Skeletal muscle cell (primary cell): ENCODE measurements around the gene FNTB.
A peak's percentile ranks its signal among the peaks of the same experiment; 100 is the strongest.

ENCODE experiments used
- DNase-seq: peaks from one replicate; pipeline ENCODE4 v3.0.0-alpha.2; 2010; ENCODE audit warnings: low read depth
- H3K4me3 ChIP-seq: 2 replicates; pipeline ENCODE4 v1.5.1; 2011; ENCODE audit warnings: low read depth, mild to moderate bottlenecking, control low read depth, low read length, moderate library complexity

Gene FNTB

DNA sequence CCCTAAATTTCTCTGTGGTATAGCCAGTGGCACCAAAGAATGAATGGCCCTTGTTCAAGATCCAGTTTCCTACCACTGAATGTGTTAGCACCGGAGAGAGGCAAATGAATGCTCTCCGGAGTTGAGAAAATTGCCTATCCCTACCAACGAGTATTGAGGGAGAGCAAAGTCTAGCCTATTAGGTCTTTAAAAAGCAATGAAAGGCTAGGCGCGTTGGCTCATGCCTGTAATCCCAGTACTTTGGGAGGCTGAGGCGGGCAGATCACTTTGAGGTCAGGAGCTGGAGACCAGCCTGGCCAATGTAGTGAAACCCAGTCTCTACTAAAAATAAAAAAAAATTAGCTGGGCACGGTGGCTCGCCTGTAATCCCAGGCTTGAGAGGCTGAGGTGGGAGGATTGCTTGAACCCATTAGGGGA is 13.7 kb upstream of the FNTB start:
- no peak for DNase-seq

DNA sequence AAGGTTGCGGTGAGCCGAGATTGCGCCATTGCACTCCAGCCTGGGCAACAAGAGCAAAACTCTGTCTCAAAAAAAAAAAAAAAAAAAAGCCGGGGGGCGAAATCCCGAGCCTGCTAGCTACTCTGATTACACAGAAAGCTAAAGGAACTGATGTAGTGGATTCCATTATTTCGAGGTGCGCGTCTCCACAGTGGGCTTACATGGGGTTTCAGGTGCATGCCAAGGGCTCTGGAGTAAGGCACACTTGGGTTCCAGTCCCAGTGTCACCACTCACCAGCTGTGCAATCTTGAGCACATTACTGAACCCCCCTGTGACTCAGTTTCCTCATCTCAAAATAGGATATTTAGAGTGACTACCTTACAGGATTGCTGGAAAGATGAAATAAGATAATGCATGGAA is 12.9 kb upstream of the FNTB start:
- H3K4me3 ChIP-seq: no peak overlapping the region
- no peak for DNase-seq

More for the DNA sequence above, 13.7 kb upstream of the FNTB start:
- H3K4me3 ChIP-seq: peak overlapping the region; percentile 69

DNA sequence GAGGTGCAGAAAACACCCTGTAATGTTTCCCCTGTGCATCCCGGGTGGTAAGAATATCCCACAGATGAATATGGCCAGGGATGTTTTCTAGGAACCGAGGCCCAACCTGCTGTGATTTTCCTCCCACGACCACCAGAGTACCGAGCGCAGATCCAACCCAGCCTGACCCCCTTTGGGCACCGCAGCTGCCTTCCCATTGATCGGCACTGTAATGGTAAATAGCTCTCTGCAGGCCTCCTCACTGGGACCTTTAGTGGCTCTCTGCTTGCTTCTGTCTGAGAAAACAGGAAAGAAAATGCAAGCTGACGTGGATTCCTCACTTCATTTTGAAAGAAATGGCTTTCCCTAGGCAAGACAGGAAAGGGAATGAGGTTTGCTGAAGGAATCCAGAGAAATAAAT is 12.1 kb upstream of the FNTB start:
- DNase-seq: no peak
- no peak overlapping the region for H3K4me3 ChIP-seq

DNA sequence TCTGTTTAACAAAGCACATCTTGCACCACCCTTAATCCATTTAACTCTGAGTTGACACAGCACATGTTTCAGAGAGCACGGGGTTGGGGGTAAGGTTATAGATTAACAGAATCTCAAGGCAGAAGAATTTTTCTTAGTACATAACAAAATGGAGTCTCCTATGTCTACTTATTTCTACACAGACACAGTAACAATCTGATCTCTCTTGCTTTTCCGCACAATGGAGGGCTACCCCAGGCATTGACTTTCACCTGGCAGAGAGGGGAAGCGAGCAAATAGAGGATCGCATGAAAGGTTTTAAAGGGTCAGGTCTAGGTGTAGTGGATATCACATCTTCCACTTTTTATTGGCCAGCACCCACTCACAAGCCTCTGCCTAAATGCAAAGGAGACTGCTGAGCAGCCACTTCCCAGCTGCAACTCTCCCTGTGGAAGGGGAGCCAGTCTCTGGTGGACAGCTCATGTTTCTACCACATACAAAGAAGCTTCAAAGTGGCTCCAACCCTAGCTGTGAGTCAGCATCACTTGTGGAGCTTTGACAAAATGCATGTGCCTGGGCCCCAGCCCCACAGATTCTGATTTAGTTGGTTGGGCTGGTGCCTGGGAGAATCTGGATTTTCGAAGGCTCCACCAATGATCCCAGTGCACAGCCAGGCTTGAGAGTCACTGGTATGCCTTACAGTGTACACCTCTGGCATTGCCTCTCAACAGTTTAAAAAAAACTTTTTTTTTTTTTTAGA is 7.2 kb upstream of the FNTB start:
- DNase-seq: no peak
- H3K4me3 ChIP-seq: no peak overlapping the region

DNA sequence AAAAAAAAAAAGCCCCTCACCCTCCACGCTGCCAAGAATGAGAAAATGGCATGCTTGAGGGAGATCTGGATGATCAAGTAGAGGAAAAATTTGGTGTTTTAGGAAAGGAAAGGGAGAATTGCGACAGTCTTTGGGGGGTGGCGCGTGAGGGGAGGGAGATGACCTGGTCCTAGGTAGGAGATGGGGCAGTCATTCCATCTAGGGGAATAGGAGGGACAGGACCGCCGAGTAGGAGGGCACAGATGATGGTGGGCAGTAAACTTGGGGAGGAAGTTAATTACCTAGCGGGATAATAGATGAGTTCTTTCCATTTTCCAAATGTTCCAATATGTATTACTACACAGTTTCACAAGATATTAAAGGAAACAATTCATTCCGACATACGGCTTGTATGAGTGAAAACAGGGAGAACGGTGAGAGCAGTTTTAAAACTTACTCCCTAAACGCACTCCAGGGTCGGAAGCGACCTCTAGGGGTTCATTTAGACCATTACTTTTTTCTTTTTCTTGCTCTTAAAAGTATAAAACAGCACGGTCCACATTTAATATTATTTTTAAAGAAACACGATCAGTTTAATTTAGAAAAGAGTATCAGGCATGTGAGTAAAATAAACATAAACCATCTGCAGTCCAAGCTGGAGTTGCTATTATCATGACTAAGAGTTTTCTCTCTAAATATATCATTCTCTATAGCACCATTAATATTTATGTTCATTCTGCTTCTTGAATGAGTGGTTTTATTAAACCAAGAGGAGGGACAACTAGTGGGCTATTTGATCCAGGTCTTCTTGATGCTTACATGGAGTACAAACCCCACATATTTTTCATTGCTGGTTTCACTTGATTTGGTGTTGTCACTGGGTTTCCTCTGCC is 3.0 kb upstream of the FNTB start:
- peak overlapping the region; percentile 15 for H3K4me3 ChIP-seq
- no peak for DNase-seq

DNA sequence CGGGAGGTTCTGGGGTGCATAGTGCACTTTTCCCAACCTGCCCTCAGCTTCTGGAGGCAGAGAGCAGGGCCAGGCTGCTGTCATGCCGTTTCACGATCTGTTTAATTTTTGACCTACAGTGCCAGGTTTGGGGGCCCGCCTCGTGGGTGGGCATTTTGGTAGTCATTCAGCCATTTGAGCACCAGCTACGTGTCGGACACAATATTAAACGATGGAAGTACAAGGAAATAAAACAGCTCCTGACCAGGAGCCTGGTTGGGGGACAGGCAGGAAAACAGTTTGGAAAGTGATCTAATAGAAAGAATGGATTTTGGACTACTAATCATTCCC is 708 bp downstream of the FNTB start:
- DNase-seq: no peak
- peak overlapping the region; percentile 83 for H3K4me3 ChIP-seq

DNA sequence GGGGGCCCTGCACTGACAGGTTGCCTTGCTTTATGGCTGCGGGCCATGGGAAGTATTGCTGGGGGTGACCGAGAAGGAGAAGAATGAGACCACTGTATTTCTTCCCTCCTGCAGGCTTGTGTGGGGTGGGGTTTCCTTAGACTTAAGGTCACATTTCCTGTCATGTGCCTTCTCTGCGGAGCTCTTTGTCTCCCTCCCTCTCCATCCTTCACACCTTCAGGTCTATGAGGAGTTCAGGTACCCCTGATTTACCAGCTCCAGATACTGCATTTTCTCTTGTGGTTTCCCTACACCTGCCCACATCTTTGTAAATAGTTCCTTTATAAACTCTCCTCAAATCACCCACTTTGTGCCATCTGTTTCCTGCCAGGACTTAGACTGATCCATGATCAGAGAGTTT is 3.6 kb downstream of the FNTB start:
- H3K4me3 ChIP-seq: no peak overlapping the region
- DNase-seq: no peak

DNA sequence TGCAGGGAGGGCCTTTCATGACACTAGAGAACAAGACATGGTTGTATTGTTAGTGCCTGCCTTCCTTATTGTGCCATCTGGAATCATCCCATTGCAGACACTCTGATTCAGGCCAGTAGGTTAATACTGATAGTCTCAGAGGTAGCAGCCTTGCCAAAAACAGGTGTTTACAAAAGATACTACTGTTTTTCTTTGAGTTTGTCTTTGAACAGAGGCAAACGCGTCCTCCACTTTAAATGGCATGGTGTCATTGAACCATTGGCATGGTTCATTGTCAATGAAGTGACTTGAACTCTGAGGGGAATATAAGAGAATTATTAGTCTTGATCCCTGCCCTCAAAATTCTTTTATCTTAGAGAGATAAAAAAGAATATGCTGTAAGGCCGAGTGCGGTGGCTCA is 4.2 kb downstream of the FNTB start:
- no peak for DNase-seq
- H3K4me3 ChIP-seq: no peak overlapping the region

DNA sequence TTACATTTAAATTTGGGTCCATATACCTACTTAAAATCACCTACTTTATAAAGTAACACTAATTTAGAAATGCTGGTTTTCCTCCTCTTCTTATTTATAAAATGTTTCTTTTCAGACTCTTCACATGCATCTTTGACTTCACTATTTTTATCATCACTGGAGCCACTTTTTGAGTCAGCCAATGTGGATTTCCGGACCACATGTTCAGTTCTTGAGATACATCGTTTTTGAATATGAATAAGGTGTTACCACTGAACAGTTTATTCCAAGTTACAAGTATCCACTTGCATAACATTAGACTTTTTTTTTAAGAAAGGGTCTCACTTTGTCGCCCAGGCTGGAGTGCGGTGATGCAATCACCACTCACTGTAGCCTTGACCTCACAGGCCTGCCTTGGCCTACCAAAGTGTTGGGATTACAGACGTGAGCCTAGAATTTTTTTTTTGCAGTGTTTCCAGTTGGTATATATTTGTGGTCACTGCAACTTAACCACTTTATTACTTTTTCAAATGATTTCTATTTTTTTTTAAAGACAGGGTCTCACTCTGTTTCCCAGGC is 5.7 kb downstream of the FNTB start:
- no peak for DNase-seq
- H3K4me3 ChIP-seq: no peak overlapping the region

DNA sequence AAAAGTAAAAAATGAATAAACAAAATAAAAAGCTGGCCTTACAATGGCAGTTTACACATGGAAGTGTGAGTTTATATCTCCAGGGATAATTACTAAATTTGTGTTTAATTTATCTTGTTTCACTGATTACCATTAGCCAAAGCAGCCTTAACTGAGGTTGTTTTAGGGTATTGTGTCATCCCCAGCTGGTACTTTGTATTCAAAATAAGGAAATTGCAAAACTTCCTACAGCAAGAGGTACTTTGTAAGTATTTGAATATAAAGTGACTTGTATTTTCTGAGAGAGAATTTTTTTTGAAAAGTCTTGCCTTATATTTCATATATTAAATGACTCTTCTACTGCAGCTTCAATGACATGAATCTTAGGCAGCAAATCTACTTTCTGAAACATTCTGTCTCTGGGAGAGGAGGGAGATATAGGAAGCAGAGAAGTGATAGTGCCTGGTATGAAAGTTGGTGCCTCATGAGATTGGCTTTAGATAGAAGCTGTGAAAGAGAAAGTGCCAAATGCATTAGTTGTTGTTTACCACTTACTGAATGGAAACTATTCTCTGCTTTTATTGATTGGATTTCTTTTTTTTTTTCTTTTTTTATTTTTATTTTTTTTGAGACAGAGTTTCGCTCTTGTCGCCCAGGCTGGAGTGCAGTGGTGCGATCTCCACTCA is 6.7 kb downstream of the FNTB start:
- no peak for DNase-seq
- no peak overlapping the region for H3K4me3 ChIP-seq

DNA sequence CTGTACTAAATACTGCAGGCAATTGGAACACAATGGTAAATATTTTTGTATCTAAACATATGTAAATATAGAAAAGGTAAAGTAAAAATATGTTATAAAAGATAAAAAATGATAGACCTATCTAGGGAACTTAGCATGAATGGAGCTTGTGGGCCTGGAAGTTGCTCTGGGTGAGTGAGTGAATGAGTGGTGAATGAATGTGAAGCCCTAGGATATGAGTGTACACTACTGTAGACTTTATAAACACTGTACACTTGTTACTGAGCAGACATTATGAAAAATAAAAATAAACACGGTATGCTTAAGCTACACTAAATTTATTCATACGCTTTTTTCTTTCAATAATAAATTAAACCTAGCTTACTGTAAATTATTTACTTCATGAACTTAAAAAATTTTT is 7.8 kb downstream of the FNTB start:
- no peak overlapping the region for H3K4me3 ChIP-seq
- DNase-seq: no peak

DNA sequence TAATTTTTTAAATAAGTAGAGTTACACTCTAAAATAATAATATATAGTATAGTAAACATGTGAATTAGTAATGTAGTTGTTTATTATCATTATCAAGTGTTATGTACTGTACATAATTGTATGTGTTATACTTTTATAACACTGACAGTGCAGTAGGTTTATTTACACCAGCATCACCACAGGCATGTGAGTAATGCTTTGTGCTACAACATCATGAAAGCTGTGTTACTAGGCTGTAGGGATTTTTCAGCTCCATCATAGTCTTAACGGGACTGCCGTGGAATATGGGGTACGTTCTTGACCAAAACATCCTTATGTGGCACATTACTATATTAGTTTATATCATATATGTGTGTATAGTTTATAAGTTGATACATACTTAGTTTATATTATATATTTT is 8.6 kb downstream of the FNTB start:
- DNase-seq: no peak
- H3K4me3 ChIP-seq: no peak overlapping the region

DNA sequence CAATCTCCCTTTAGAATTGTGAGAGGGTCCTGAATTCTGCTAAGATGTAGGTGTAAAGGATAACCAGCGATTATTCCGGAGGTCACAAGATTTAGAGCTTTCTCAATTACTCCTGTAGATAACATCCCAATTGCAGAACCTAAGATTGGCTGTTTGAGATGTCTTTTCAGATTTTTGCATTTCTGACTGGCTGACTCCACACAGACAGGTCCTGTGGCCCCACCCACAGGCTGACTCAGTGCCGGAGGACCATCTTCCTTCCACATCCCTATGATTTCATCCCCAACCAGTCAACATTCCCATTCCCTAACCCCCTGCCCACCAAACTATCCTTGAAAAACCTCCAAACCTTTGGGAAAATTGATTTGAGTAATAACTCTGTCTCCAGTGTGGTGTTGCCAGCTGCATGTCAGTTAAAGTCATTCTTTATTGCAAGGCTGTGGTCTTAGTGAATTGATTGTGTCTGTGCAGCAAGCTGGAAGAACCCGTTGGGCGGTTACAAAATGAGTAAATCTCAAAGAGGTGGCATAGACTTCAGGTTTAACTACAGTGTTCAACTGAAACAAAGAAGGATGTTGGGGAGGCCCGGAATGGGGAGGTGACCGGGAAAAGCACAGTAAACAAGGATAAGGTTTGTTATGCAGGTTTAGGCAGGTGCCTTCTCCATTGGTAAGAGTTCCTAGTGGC is 10.6 kb downstream of the FNTB start:
- no peak for DNase-seq
- no peak overlapping the region for H3K4me3 ChIP-seq

DNA sequence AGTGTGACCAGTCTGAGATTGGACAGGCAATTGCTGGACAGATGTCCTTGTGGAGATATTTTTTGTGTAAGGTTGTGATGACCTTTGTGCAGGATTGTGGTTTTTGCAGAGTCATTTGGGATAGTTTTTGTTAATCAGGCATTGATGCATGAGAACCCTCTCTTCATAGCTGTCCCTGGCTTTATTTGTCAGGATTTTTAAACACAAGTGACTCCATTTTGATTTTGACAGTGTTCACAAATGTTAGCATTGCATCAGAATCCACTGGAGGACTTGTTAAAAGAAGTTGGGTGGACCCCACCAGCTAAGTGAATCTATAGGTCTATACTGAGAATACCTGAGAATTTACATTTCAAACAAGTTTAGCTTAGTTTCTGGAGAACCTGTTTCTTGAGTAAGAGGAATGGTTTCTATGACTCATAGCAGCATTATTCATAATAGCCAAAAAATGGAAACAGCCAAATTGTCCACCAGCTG is 11.8 kb downstream of the FNTB start:
- H3K4me3 ChIP-seq: no peak overlapping the region
- no peak for DNase-seq

DNA sequence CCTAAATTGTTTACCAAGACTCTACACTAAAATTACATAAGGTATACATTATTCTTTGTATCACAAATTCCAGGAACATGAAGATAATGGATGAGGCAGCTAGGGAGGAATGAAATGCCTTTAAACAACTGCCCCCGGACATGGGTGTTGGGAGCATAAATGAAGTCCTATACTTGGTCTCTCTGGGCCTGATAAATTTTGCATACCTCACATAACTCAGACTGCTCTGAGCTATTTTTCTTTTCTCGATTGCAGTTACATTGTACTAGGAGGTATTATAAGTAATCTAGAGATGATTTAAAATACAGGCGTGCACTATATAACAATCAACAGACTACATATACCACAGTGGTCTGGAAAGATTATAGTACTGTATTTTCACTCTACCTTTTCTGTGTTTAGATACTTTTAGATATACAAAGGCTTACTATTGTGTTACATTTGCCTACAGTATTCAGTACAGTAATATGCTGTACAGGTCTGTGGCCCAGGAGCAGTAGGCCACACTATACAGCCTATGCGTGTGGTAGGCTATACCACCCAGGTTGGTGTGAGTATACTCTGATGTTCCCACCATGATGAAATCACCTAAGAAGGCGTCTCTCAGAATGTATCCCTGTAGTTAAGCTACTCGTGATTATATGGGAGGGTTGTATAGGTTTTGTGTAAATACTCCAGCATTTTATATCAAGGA is 14.3 kb downstream of the FNTB start:
- DNase-seq: no peak
- H3K4me3 ChIP-seq: no peak overlapping the region

DNA sequence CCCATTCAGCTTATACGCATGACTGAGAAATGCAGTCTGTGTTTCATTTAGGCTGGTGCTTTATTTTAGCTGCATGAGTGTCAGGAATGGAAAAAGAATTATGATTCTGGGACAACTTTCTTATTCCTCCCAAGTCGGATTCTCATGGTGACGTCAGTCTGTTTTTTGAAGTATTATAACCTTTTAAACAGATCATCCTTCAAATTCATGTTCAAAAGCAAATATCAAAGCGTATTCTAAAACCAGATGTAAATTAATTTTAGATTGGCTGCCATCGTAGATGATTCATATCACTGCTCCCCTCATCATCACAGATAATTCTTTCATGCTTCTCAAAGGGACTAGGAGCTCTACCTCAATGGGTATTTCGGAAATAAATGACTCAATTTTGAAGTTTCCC is 15.0 kb downstream of the FNTB start:
- H3K4me3 ChIP-seq: no peak overlapping the region
- no peak for DNase-seq

DNA sequence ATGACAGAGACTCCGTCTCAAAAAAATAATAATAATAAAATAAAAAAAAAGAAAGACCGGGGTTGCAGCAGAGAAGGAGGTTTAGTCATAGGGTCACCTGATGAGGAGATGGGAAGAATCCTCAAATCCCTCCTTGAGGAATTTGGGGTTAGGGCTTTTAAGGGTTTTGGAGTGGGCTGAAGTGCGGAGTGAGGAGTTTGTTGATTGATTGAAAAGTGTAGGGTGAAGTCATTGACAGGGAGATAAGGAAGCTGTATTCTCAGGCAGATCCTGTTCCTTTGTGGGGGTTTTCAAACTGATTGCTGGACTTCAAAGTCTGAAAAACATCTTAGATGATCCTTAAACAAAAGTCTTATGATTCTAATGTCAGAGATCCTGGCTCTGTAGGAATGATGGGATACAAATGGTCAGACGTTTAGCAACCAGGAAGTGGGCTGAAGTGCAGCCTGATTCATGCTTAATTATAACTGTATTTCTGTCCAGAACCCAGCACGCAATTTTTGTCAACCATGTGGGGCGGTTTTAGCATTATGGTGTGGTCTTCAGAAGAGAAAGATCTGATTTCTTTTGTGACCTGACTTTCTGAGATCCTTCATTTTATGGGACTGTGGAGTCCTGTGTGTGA is 16.0 kb downstream of the FNTB start:
- no peak for DNase-seq
- H3K4me3 ChIP-seq: no peak overlapping the region

DNA sequence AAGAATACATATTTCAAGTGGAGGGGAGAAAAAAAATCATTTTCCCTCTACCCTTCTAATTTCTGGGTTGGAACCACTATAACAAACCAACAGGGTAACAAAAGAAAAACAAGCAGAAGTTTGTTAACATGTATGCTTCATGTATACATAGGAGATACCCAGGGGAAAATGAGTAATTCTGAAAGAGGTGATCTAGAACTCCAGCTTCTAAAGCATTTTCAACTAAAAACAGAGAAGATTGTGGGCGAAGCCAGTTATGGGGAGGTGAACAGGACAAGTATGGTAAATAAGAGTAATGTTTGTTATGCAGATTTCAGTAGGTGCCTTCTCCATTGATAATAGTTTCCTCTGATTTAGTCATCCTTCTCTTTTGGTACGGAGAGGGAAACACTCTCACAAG is 16.7 kb downstream of the FNTB start:
- no peak overlapping the region for H3K4me3 ChIP-seq
- DNase-seq: no peak
